Hepatic stellate cell (primary cell): ENCODE results near the gene VIPR1.

Experiments used
- DNase-seq: peaks from one replicate; pipeline ENCODE4 v3.0.0; 2011; ENCODE audit warnings: low spot score

VIPR1 gene

GRCh38 chr3:42513121-42513520 is 10.7 kb downstream of the VIPR1 start:
- DNase-seq: no peak

GRCh38 chr3:42513521-42513920 is 11.1 kb downstream of the VIPR1 start:
- no peak for DNase-seq

DNA sequence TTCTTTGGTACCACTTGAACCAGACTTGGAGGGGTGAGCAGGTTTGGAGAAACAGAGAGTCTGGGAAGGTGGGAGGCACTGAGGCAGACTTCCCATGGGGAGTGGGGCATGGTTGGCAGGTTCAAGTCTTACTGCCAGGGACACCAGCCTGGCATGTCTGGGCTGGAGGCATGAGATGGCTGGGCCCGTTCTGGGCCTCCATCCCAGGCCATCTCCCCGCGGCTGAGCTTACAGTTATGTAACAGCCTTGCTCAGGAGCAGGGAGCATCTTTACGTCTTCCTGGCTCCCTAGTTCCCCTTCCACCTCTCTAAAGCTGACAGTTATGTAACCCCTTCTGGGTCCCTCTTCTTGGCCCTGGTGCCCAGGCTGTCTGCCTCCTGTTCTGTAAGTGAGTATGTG is 12.4 kb downstream of the VIPR1 start:
- DNase-seq: no peak

- no peak for DNase-seq
Measured at GRCh38 chr3:42515391-42515916, 13.0 kb downstream of the VIPR1 start.

GRCh38 chr3:42515976-42516375 is 13.5 kb downstream of the VIPR1 start:
- DNase-seq: no peak

DNA sequence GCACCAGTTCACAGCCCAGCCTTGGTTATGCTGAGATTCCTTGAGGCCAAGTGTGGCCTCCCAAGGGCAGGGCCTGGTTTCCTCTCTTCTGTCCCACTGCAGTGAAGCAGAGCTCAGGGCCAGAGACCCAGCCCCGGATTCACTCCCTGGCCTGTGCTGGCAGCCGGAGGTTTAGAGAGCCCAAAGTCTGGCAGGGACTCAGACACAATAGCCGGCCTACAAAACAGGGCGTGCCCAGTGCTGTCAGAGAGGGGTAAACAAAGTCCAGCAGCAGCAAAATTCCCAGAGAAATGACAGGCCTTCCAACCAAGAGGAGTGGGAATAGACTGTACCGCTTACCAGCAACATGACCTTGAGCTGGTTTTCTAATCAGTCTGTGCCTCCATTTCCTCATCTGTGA is 14.0 kb downstream of the VIPR1 start:
- DNase-seq: no peak

GRCh38 chr3:42517117-42517516 is 14.7 kb downstream of the VIPR1 start:
- no peak for DNase-seq

GRCh38 chr3:42518800-42519567 is 16.5 kb downstream of the VIPR1 start:
- no peak for DNase-seq

DNA sequence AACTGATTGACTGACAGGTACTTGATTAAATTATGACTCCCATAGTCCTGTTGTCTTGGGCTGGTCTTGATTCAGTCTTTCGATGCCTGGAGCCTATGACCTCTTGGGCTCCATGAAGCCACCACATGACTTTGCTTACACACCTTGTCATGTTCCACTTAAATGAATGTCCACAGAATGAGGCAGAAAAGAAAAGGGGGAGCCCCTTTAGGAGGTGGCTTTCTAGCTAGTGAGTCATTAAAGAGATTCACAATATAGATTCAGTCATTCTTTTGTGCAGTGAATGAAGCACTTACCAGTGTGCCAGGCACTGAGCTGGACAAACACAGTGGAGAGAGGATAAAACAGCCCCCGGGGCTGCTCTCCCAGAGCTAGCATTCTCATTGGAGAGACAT is 17.1 kb downstream of the VIPR1 start:
- no peak for DNase-seq

- no peak for DNase-seq
Measured at GRCh38 chr3:42520336-42520735, 17.9 kb downstream of the VIPR1 start.

GRCh38 chr3:42520906-42521305 is 18.5 kb downstream of the VIPR1 start:
- DNase-seq: no peak

DNA sequence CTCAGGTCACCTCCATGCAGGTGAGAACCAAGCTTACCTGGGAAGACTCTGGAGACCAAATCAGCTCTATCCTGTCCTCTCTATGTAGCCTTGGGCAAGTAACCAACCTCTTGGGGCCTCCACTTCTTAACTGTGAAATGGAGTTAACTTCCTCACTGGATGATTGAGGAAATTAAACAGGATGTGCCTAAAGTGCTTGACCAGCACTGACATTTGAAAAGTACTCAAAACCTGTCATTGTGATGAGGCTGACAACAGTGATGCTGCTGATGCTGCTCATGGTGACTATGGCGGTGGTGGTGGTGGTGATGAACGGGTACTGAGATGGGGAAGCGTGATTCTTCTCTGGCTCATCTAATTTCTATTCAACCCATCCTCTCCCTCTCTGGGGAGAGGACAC is 22.3 kb downstream of the VIPR1 start:
- DNase-seq: no peak

- no peak for DNase-seq
Measured at GRCh38 chr3:42525212-42525611, 22.8 kb downstream of the VIPR1 start.

GRCh38 chr3:42525736-42526345 is 23.4 kb downstream of the VIPR1 start:
- DNase-seq: no peak

- DNase-seq: no peak
Measured at GRCh38 chr3:42526616-42527367, 24.3 kb downstream of the VIPR1 start.

GRCh38 chr3:42527368-42527917 is 25.0 kb downstream of the VIPR1 start:
- no peak for DNase-seq

GRCh38 chr3:42529468-42529867 is 27.0 kb downstream of the VIPR1 start:
- no peak for DNase-seq

DNA sequence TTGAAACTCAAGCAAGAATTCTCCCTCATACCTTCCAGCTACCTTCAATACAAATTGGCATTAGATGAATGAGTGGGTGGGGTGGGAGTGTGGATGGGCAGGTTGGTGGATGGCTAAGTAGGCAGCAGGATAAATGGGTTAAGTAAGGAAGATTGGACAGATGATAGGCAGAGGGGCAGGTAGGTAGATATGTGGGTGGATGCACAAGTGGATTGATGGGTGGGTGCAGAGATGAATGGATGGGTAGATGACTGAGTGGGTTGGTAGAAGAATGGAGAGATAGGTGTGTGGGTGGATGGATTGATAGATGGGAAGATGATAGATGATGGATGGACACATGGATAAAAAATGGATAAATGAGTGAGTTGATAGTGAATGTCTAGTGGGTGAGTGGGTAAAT is 27.6 kb downstream of the VIPR1 start:
- no peak for DNase-seq

DNA sequence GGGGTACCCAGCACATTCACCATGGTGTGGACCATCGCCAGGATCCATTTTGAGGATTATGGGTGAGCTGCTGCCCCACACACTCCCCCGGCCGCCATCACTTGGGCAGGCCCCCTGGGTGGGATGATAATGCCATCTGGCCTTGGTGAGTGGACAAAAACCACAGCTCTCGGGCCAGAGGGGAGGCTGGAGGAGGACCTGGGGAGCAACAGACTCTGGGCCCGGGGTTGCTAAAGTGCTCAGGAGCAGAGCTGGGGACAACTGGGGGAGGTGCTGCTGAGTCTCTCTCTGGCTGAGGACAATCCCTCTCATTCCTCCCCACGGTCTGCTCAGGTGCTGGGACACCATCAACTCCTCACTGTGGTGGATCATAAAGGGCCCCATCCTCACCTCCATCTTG is 29.0 kb downstream of the VIPR1 start:
- no peak for DNase-seq

DNA sequence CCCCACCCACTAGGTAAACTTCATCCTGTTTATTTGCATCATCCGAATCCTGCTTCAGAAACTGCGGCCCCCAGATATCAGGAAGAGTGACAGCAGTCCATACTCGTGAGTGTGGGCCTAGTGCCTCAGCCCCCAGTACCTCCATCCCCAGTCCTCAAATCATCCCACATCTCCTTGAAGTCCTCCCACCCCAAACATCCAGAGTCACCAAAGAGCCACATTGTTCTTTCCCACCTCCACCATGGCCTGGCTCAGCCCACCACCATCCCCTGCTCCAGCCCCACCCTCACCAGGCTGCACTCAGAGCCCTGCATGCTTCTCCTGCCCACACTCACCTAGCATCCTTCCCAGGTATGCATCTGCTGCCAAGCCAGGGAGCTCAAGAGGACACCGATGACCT is 29.8 kb downstream of the VIPR1 start:
- DNase-seq: no peak

DNA sequence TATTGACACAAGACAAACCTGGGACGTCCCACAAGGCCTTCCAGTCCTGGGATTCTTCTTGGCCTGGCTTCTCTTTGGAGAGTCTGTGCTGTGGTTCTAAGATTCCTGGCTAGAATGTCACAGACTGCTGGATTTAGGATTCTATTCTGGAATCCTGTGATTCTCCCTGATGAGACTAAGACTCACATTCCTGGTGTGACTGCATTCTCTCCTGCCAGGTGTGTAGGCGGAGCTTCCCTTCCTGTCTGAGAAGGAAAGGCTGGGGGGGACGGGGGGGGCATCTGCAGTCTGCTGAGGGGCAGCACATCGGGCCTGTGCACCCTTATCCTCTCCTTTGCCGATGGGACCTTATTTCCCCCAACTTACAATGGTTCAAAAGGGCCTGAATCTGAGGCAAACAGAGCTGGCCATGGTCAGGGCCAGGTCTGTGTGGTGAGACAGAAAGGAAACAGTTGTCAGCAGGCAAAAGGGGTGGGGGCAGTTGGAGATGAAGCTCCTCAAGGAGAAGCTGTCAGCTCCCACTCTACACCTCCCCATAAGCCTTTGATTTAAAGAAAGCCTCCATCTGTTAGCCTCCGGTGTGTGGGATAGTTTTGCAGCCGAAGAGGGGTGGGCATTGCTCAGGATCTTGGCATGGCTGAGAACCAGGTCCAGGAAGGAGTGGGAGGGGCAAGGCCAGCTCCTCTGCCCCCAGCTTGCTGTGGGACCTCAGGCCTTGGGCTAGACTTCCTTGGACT is 30.9 kb downstream of the VIPR1 start:
- no peak for DNase-seq
